ENCODE measurements around the gene PLA2G3. TPM values are rescaled to one million over a fixed set of nuclear protein-coding genes. Genes with fewer than 3 reads are reported as not detected.
A peak's percentile ranks its signal among the peaks of the same experiment; 100 is the strongest.

PLA2G3 gene
- not detected for total RNA-seq

DNA sequence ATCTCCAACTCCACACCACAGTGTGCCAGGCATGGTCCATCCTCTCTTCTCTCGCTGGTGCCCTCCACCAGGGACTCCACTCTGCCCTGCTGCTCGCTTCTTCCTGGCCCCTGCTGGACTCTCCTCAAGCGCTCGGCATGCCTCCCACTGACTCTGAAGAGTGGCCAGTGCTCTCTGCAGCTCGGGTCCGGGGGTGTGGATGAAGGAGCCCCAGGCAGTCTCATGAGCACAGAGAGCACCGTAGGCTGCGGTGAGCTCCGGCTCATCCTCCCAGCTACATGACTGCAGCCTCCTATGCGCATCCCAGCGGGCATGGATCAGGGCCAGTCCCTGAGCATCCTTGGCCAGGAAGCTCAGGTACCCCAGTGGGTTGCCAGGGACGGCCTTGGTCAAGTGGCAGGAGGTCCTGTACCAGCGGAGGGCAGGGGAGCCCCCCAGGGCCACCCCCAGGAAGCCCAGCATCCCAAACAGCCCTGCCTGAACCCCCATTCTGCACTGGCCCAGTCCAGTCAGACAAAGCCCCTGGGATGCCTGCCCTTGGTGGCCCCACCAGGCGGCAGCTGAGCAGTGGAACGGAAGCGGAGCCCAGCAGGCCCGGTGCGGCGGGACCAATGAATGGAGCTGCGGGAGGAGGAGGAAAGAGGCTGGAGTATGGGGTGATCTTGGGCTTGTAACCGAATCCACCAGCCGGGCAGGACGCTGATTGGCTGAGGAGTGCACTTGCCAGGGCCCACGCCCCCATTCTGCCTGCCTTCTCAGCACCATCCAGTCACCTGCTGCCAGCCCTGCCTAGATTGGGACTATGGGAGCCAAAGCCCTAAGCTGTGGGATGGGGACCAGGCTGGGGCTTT, at the start of gene PLA2G3:
TSS of gene PLA2G3 (minus strand) at position 643 of the 851 bp plus-strand sequence. CDS start at position 489, 154 bp downstream.
- Histone ChIP-seq H3K27ac (ENCODE audit: low read depth, low read length) (no peak within 1 kb of the TSS), H3K4me3 (ENCODE audit: low read length in 3 of 3) (no peak within 1 kb of the TSS), H3K9ac (ENCODE audit: low read depth in 1 of 3, low read length in 3 of 3) (peak within 1 kb of the TSS in 1 of 3 donors; percentile 20), H3K36me3 (ENCODE audit: control insufficient read depth in 3 of 3, insufficient read depth in 3 of 3, low read length in 3 of 3) (no peaks in the 10 kb centered on the region), H3K9me3 (ENCODE audit: control insufficient read depth in 3 of 3, low read length in 3 of 3) (no peaks in the 10 kb centered on the region), H3K4me1 (ENCODE audit: control insufficient read depth in 3 of 3, insufficient read depth in 3 of 3, low read length in 3 of 3) (no peaks in the 10 kb centered on the region), H3K27me3 (ENCODE audit: control insufficient read depth in 3 of 3, insufficient read depth in 3 of 3, low read length in 3 of 3) (peaks cover 14 to 33% (median 20%) of the 10 kb centered on the region in 3 donors)

GRCh38 chr22:31187627-31188026, 47.3 kb upstream of the PLA2G3 start:
- no peaks in the 10 kb centered on the region for H3K9me3 ChIP-seq (ENCODE audit: control insufficient read depth in 3 of 3, low read length in 3 of 3)
- H3K36me3 ChIP-seq (ENCODE audit: control insufficient read depth in 3 of 3, insufficient read depth in 3 of 3, low read length in 3 of 3), result peaks cover 8 to 23% (median 14%) of the 10 kb centered on the region in 3 donors
- no peak overlapping the region for H3K4me3 ChIP-seq (ENCODE audit: low read length in 3 of 3)
- H3K4me1 ChIP-seq (ENCODE audit: control insufficient read depth in 3 of 3, insufficient read depth in 3 of 3, low read length in 3 of 3), result peaks cover 0 to 6% (median 0%) of the 10 kb centered on the region in 3 donors
- no peak overlapping the region for H3K9ac ChIP-seq (ENCODE audit: low read depth in 1 of 3, low read length in 3 of 3)
- H3K27ac ChIP-seq (ENCODE audit: low read depth, low read length), result no peak overlapping the region
- no peaks in the 10 kb centered on the region for H3K27me3 ChIP-seq (ENCODE audit: control insufficient read depth in 3 of 3, insufficient read depth in 3 of 3, low read length in 3 of 3)

GRCh38 chr22:31185056-31185455, 44.7 kb upstream of the PLA2G3 start:
- Histone ChIP-seq H3K27me3 (ENCODE audit: control insufficient read depth in 3 of 3, insufficient read depth in 3 of 3, low read length in 3 of 3) (no peaks in the 10 kb centered on the region), H3K4me3 (ENCODE audit: low read length in 3 of 3) (no peak overlapping the region), H3K9ac (ENCODE audit: low read depth in 1 of 3, low read length in 3 of 3) (no peak overlapping the region), H3K4me1 (ENCODE audit: control insufficient read depth in 3 of 3, insufficient read depth in 3 of 3, low read length in 3 of 3) (no peaks in the 10 kb centered on the region), H3K27ac (ENCODE audit: low read depth, low read length) (no peak overlapping the region), H3K36me3 (ENCODE audit: control insufficient read depth in 3 of 3, insufficient read depth in 3 of 3, low read length in 3 of 3) (peaks cover 8 to 15% (median 14%) of the 10 kb centered on the region in 3 donors), H3K9me3 (ENCODE audit: control insufficient read depth in 3 of 3, low read length in 3 of 3) (no peaks in the 10 kb centered on the region)

GRCh38 chr22:31184015-31184414, 43.7 kb upstream of the PLA2G3 start:
- peaks cover 6 to 9% (median 7%) of the 10 kb centered on the region in 3 donors for H3K4me1 ChIP-seq (ENCODE audit: control insufficient read depth in 3 of 3, insufficient read depth in 3 of 3, low read length in 3 of 3)
- H3K36me3 ChIP-seq (ENCODE audit: control insufficient read depth in 3 of 3, insufficient read depth in 3 of 3, low read length in 3 of 3), result peaks cover 7 to 13% (median 10%) of the 10 kb centered on the region in 3 donors
- H3K27me3 ChIP-seq (ENCODE audit: control insufficient read depth in 3 of 3, insufficient read depth in 3 of 3, low read length in 3 of 3), result no peaks in the 10 kb centered on the region
- no peak overlapping the region for H3K27ac ChIP-seq (ENCODE audit: low read depth, low read length)
- no peaks in the 10 kb centered on the region for H3K9me3 ChIP-seq (ENCODE audit: control insufficient read depth in 3 of 3, low read length in 3 of 3)
- no peak overlapping the region for H3K4me3 ChIP-seq (ENCODE audit: low read length in 3 of 3)
- H3K9ac ChIP-seq (ENCODE audit: low read depth in 1 of 3, low read length in 3 of 3), result no peak overlapping the region

GRCh38 chr22:31179345-31179744, 39.0 kb upstream of the PLA2G3 start:
- no peak overlapping the region for H3K4me3 ChIP-seq (ENCODE audit: low read length in 3 of 3)
- peak overlapping the region; percentile 30 for H3K27ac ChIP-seq (ENCODE audit: low read depth, low read length)
- H3K4me1 ChIP-seq (ENCODE audit: control insufficient read depth in 3 of 3, insufficient read depth in 3 of 3, low read length in 3 of 3), result peaks cover 8 to 32% (median 12%) of the 10 kb centered on the region in 3 donors
- H3K9ac ChIP-seq (ENCODE audit: low read depth in 1 of 3, low read length in 3 of 3), result peak overlapping the region in 1 of 3 donors; percentile 33
- H3K36me3 ChIP-seq (ENCODE audit: control insufficient read depth in 3 of 3, insufficient read depth in 3 of 3, low read length in 3 of 3), result peaks cover 2 to 3% (median 2%) of the 10 kb centered on the region in 3 donors
- no peaks in the 10 kb centered on the region for H3K9me3 ChIP-seq (ENCODE audit: control insufficient read depth in 3 of 3, low read length in 3 of 3)
- no peaks in the 10 kb centered on the region for H3K27me3 ChIP-seq (ENCODE audit: control insufficient read depth in 3 of 3, insufficient read depth in 3 of 3, low read length in 3 of 3)

DNA sequence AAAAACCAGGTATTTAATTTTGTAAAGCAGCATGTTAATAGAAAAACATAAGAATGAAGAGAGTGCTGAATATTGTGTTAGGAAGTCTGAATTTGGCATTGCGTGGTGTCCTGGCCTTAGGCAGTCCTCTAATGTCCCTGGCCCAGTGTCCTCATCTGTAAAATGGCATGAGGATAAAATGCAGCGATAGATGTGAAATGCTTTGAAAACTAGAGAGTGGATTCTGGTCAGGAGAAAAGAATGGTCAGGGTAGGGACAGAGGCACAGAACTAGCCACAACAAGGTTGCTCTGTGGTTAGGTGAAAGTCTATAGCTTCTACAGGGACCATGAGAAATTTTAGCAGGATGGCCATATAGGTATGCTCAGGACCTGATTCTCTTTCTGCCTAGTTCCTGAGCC, 38.6 kb upstream of the PLA2G3 start:
- H3K27ac ChIP-seq (ENCODE audit: low read depth, low read length), result no peak overlapping the region
- H3K9ac ChIP-seq (ENCODE audit: low read depth in 1 of 3, low read length in 3 of 3), result no peak overlapping the region
- no peak overlapping the region for H3K4me3 ChIP-seq (ENCODE audit: low read length in 3 of 3)
- H3K36me3 ChIP-seq (ENCODE audit: control insufficient read depth in 3 of 3, insufficient read depth in 3 of 3, low read length in 3 of 3), result peaks cover 2 to 3% (median 2%) of the 10 kb centered on the region in 3 donors
- peaks cover 9 to 36% (median 12%) of the 10 kb centered on the region in 3 donors for H3K4me1 ChIP-seq (ENCODE audit: control insufficient read depth in 3 of 3, insufficient read depth in 3 of 3, low read length in 3 of 3)
- no peaks in the 10 kb centered on the region for H3K9me3 ChIP-seq (ENCODE audit: control insufficient read depth in 3 of 3, low read length in 3 of 3)
- no peaks in the 10 kb centered on the region for H3K27me3 ChIP-seq (ENCODE audit: control insufficient read depth in 3 of 3, insufficient read depth in 3 of 3, low read length in 3 of 3)

- no peak overlapping the region for H3K4me3 ChIP-seq (ENCODE audit: low read length in 3 of 3)
- no peak overlapping the region for H3K9ac ChIP-seq (ENCODE audit: low read depth in 1 of 3, low read length in 3 of 3)
- peaks cover 2 to 3% (median 2%) of the 10 kb centered on the region in 3 donors for H3K36me3 ChIP-seq (ENCODE audit: control insufficient read depth in 3 of 3, insufficient read depth in 3 of 3, low read length in 3 of 3)
- H3K9me3 ChIP-seq (ENCODE audit: control insufficient read depth in 3 of 3, low read length in 3 of 3), result no peaks in the 10 kb centered on the region
- H3K27me3 ChIP-seq (ENCODE audit: control insufficient read depth in 3 of 3, insufficient read depth in 3 of 3, low read length in 3 of 3), result no peaks in the 10 kb centered on the region
- H3K27ac ChIP-seq (ENCODE audit: low read depth, low read length), result peak overlapping the region; percentile 33
- peaks cover 13 to 43% (median 15%) of the 10 kb centered on the region in 3 donors for H3K4me1 ChIP-seq (ENCODE audit: control insufficient read depth in 3 of 3, insufficient read depth in 3 of 3, low read length in 3 of 3)
Measured at GRCh38 chr22:31177420-31178162, 37.3 kb upstream of the PLA2G3 start.

GRCh38 chr22:31176923-31177322, 36.6 kb upstream of the PLA2G3 start:
- Histone ChIP-seq H3K4me1 (ENCODE audit: control insufficient read depth in 3 of 3, insufficient read depth in 3 of 3, low read length in 3 of 3) (peaks cover 13 to 43% (median 15%) of the 10 kb centered on the region in 3 donors), H3K36me3 (ENCODE audit: control insufficient read depth in 3 of 3, insufficient read depth in 3 of 3, low read length in 3 of 3) (peaks cover 0 to 3% (median 2%) of the 10 kb centered on the region in 3 donors), H3K9me3 (ENCODE audit: control insufficient read depth in 3 of 3, low read length in 3 of 3) (no peaks in the 10 kb centered on the region), H3K27ac (ENCODE audit: low read depth, low read length) (peak overlapping the region; percentile 33), H3K9ac (ENCODE audit: low read depth in 1 of 3, low read length in 3 of 3) (no peak overlapping the region), H3K4me3 (ENCODE audit: low read length in 3 of 3) (no peak overlapping the region), H3K27me3 (ENCODE audit: control insufficient read depth in 3 of 3, insufficient read depth in 3 of 3, low read length in 3 of 3) (no peaks in the 10 kb centered on the region)

DNA sequence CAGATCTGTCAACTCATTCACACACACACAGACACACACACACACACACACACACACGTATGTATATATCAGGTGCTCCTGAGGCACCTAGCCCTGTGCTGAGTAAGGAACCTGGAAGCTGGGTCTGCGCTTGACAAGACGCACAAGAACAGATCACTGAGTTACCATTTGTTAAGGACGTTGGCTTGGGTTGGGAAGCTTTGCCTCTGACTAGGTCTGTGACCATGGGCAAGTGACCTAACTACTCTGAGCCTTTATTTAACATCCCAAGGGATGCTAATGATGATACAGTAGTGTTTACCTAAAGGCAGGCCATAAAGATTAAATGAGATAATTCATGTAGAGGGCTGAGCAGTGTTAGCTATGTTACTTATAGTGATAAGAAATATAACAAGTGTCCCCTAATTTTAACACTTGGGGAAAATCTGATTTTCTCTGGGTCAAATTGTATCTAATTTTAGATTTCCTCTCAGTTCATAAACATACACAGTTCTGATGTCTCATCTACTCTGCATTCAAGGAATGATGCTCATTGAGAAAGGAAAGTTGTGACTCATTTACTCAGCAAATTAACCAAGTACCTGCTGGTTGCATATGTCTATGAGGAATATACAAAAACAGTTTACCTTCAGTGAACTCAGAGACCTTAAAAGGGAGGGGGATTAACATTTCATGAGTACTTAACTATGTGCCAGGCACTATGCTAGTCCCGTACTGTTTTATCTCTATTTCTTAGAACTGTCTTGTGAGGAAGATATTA, 33.3 kb upstream of the PLA2G3 start:
- Histone ChIP-seq H3K27ac (ENCODE audit: low read depth, low read length) (peak overlapping the region; percentile 43), H3K36me3 (ENCODE audit: control insufficient read depth in 3 of 3, insufficient read depth in 3 of 3, low read length in 3 of 3) (no peaks in the 10 kb centered on the region), H3K9me3 (ENCODE audit: control insufficient read depth in 3 of 3, low read length in 3 of 3) (no peaks in the 10 kb centered on the region)

More for the DNA sequence above, 33.3 kb upstream of the PLA2G3 start:
- peaks cover 11 to 38% (median 11%) of the 10 kb centered on the region in 3 donors for H3K4me1 ChIP-seq (ENCODE audit: control insufficient read depth in 3 of 3, insufficient read depth in 3 of 3, low read length in 3 of 3)
- H3K27me3 ChIP-seq (ENCODE audit: control insufficient read depth in 3 of 3, insufficient read depth in 3 of 3, low read length in 3 of 3), result no peaks in the 10 kb centered on the region
- H3K4me3 ChIP-seq (ENCODE audit: low read length in 3 of 3), result no peak overlapping the region
- peak overlapping the region in 1 of 3 donors; percentile 6 for H3K9ac ChIP-seq (ENCODE audit: low read depth in 1 of 3, low read length in 3 of 3)
